Suprapubic skin (tissue), 3 donors: ENCODE data around the gene SOX5.

Experiments
- CTCF ChIP-seq, 2 donors: fragments of 200-600 bp in 1 of 2; fragments of 450-650 bp in 1 of 2; sonication (generic) in 1 of 2; IDR thresholded peaks; one replicate each; pipeline ENCODE4 v1.5.1; 2016 to 2019; ENCODE audit warnings: antibody characterized with exemption in 2 of 2, mild to moderate bottlenecking in 1 of 2, moderate library complexity in 1 of 2
- POLR2A ChIP-seq, 2 donors: fragments of 450-650 bp; IDR thresholded peaks; one replicate each; pipeline ENCODE4 v1.6.1; 2017; ENCODE audit warnings: antibody characterized with exemption in 2 of 2, mild to moderate bottlenecking in 2 of 2, moderate library complexity in 2 of 2

GRCh38 chr12:23781118-23781517 is 168.4 kb downstream of the SOX5 start:
- TF ChIP-seq CTCF (IDR thresholded peaks at IDR 0.05): no peak
- TF ChIP-seq POLR2A (IDR thresholded peaks at IDR 0.05): no peak
